ENCODE results near the gene NEUROD4.

DNA sequence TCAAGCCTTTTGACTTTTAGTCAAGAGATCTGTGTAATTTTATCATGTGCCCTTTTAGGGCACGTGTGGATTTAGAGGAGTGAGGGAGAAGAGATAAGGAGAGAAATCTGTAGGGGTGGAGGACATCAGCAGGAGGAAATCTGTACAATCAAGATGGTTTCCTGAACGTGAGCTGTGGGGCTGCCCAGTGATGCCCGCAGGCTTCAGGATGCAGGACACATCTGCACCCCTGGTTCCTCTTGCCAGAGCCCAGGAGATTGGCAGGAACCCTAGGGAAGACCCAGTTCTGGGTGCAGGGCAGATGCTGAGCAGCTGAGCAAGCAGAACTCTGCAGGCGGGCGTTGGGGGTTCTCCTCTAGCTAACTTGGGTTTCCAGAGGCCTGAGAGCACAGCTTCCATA is 23.6 kb upstream of the NEUROD4 start:
- TF ChIP-seq, protein P1, sequence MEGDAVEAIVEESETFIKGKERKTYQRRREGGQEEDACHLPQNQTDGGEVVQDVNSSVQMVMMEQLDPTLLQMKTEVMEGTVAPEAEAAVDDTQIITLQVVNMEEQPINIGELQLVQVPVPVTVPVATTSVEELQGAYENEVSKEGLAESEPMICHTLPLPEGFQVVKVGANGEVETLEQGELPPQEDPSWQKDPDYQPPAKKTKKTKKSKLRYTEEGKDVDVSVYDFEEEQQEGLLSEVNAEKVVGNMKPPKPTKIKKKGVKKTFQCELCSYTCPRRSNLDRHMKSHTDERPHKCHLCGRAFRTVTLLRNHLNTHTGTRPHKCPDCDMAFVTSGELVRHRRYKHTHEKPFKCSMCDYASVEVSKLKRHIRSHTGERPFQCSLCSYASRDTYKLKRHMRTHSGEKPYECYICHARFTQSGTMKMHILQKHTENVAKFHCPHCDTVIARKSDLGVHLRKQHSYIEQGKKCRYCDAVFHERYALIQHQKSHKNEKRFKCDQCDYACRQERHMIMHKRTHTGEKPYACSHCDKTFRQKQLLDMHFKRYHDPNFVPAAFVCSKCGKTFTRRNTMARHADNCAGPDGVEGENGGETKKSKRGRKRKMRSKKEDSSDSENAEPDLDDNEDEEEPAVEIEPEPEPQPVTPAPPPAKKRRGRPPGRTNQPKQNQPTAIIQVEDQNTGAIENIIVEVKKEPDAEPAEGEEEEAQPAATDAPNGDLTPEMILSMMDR (IDR thresholded peaks at IDR 0.05; ENCODE audit: low read depth, low read length): no peak
- TF ChIP-seq EZH2phosphoT487 (IDR thresholded peaks at IDR 0.05; ENCODE audit: low read depth): no peak
